HEK293 (cell line): Measurements from ENCODE around the gene DCTN2.
"Not testable (repeated sequence)": the region's sequence is repeated elsewhere in the genome, so short reads cannot be mapped to it uniquely, and the experiment has no call there.

ENCODE experiments used
- CTCF ChIA-PET: fragments of 350-600 bp; formaldehyde crosslinking; extraction: SDS; loops from one replicate; lab custom pipeline; 2021; ENCODE audit warnings: antibody characterized with exemption; lab: Yijun Ruan, JAX
- POLR2A ChIA-PET: fragments of 300-600 bp; formaldehyde crosslinking; extraction: SDS; loops from one replicate; lab custom pipeline; 2020; ENCODE audit warnings: antibody characterized with exemption, inconsistent platforms; lab: Yijun Ruan, JAX
- H3K27ac ChIP-seq: fragments of 200-500 bp; sonication (Bioruptor generic); 2 replicates; pipeline ENCODE4 v1.5.1; 2014; ENCODE audit warnings: low read depth, low read length, control low read depth, inconsistent platforms; ENCODE audit errors: extremely low read depth
- H3K36me3 ChIP-seq, 2 experiments: fragments of 200-500 bp in 1 of 2; sonication (Bioruptor generic) in 1 of 2; 1 replicate in 1 of 2; 2 replicates in 1 of 2; pipeline ENCODE4 v1.5.1; 2014 to 2017; ENCODE audit warnings: inconsistent platforms in 2 of 2, low read length in 2 of 2; ENCODE audit not compliant: control insufficient read depth in 2 of 2, insufficient read depth in 1 of 2
- H3K4me1 ChIP-seq: fragments of 200-500 bp; sonication (Bioruptor generic); 2 replicates; pipeline ENCODE4 v1.5.1; 2014; ENCODE audit warnings: mild to moderate bottlenecking, low read length, inconsistent platforms; ENCODE audit not compliant: control insufficient read depth, insufficient read depth
- H3K4me3 ChIP-seq: 2 replicates; pipeline ENCODE4 v1.5.1; 2011; ENCODE audit warnings: low read depth, mild to moderate bottlenecking, control low read depth, low read length, moderate library complexity
- H3K9me3 ChIP-seq: fragments of 200-500 bp; sonication (Bioruptor generic); 2 replicates; pipeline ENCODE4 v1.5.1; 2014; ENCODE audit warnings: low read depth, low read length, inconsistent platforms; ENCODE audit not compliant: control insufficient read depth, insufficient read depth
- CTCF ChIP-seq: fragments of 450-650 bp; formaldehyde crosslinking; IDR thresholded peaks from 2 replicates; pipeline ENCODE4 v1.5.1; 2016; ENCODE audit warnings: missing biosample characterization, missing genetic modification characterization
- FEZF1 ChIP-seq: fragments of 450-650 bp; formaldehyde crosslinking; IDR thresholded peaks from 2 replicates; pipeline ENCODE4 v1.5.1; 2016; ENCODE audit warnings: missing biosample characterization, missing genetic modification characterization
- GLI2 ChIP-seq: fragments of 450-650 bp; formaldehyde crosslinking; IDR thresholded peaks from 2 replicates; pipeline ENCODE4; 2017; ENCODE audit warnings: missing biosample characterization, missing genetic modification characterization, low read depth, borderline replicate concordance
- IKZF3 ChIP-seq: fragments of 450-650 bp; IDR thresholded peaks from 2 replicates; pipeline ENCODE4 v1.5.0; 2018; ENCODE audit warnings: missing biosample characterization, mild to moderate bottlenecking, missing genetic modification characterization, moderate library complexity
- PBX3 ChIP-seq: sonication (generic); formaldehyde crosslinking; IDR thresholded peaks from 2 replicates; pipeline ENCODE4 v1.8.1; 2022; ENCODE audit warnings: mild to moderate bottlenecking, moderate library complexity, missing genetic modification reagents
- PRDM10 ChIP-seq: fragments of 450-650 bp; formaldehyde crosslinking; IDR thresholded peaks from 2 replicates; pipeline ENCODE4 v1.5.1; 2016; ENCODE audit warnings: missing biosample characterization, missing genetic modification characterization
- SCRT2 ChIP-seq: fragments of 450-650 bp; formaldehyde crosslinking; IDR thresholded peaks from 2 replicates; pipeline ENCODE4 v1.5.1; 2016; ENCODE audit warnings: missing biosample characterization, missing genetic modification characterization
- ZEB2 ChIP-seq: fragments of 450-650 bp; formaldehyde crosslinking; IDR thresholded peaks from 2 replicates; pipeline ENCODE4 v1.5.1; 2016; ENCODE audit warnings: missing biosample characterization, missing genetic modification characterization
- ZNF280C ChIP-seq: fragments of 450-650 bp; formaldehyde crosslinking; IDR thresholded peaks from 2 replicates; pipeline ENCODE4 v1.5.1; 2016; ENCODE audit warnings: missing biosample characterization, missing genetic modification characterization
- ZNF362 ChIP-seq: fragments of 450-650 bp; formaldehyde crosslinking; IDR thresholded peaks from 2 replicates; pipeline ENCODE4 v1.5.1; 2016; ENCODE audit warnings: missing biosample characterization, missing genetic modification characterization
- ZNF391 ChIP-seq: fragments of 450-650 bp; formaldehyde crosslinking; IDR thresholded peaks from 2 replicates; pipeline ENCODE4 v1.5.1; 2016; ENCODE audit warnings: low read depth, missing biosample characterization, missing genetic modification characterization, borderline replicate concordance
- ZNF513 ChIP-seq: fragments of 450-650 bp; IDR thresholded peaks from 2 replicates; pipeline ENCODE4 v1.5.1; 2018; ENCODE audit warnings: missing biosample characterization, missing genetic modification characterization
- ZNF514 ChIP-seq: fragments of 450-650 bp; formaldehyde crosslinking; IDR thresholded peaks from 2 replicates; pipeline ENCODE4 v1.5.1; 2016; ENCODE audit warnings: missing biosample characterization, missing genetic modification characterization
- ZNF785 ChIP-seq: fragments of 450-650 bp; formaldehyde crosslinking; IDR thresholded peaks from 2 replicates; pipeline ENCODE4 v1.5.1; 2016; ENCODE audit warnings: missing biosample characterization, missing genetic modification characterization

DCTN2 gene

GRCh38 chr12:57517718-57518117, 29.3 kb downstream of the DCTN2 start:
- not testable (repeated sequence) for H3K9me3 ChIP-seq, H3K27ac ChIP-seq, H3K4me3 ChIP-seq
- Histone ChIP-seq H3K4me1 (peaks cover 13% of the 10 kb centered on the region), H3K36me3 (peaks cover 36 to 64% of the 10 kb centered on the region in 2 experiments)
- POLR2A ChIA-PET, result interaction anchor here (1.4 to 2.4 kb wide), 2 partner anchors 9 to 14 kb away, joined by 4 to 15 read pairs; no protein-coding TSS in a partner anchor
- peak; percentile 21; the same call in 1 of the 2 replicates for TF ChIP-seq ZEB2 (tag by site-specific recombination)
- TF ChIP-seq ZNF362 (tag by site-specific recombination), result peak; percentile 59; the same call in 1 of the 2 replicates
- CTCF ChIA-PET, result interaction anchor here (1.6 kb wide), 1 partner anchor 59 kb away, joined by 4 read pairs; the partner anchor contains the start of gene GLI1

- POLR2A ChIA-PET, result interaction anchor here (1.4 to 2.4 kb wide), 2 partner anchors 9 to 13 kb away, joined by 4 to 15 read pairs; no protein-coding TSS in a partner anchor
- H3K4me1 ChIP-seq, result peaks cover 13% of the 10 kb centered on the region
- TF ChIP-seq IKZF3 (tag by site-specific recombination) (0 out of 2 replicates have a peak, but pooled peaks have one; percentile 5), FEZF1 (tag by site-specific recombination) (peak; percentile 29; the same call in 1 of the 2 replicates), SCRT2 (0 out of 2 replicates have a peak, but pooled peaks have one; percentile 22), GLI2 (tag by site-specific recombination) (no peak), PRDM10 (peak; percentile 88)
- no peaks in the 10 kb centered on the region for H3K9me3 ChIP-seq
- no peak overlapping the region; the same call in 1 of the 2 replicates for H3K27ac ChIP-seq
- H3K36me3 ChIP-seq, result peaks cover 40 to 69% of the 10 kb centered on the region in 2 experiments
- no peak overlapping the region for H3K4me3 ChIP-seq
- CTCF ChIA-PET, result interaction anchor here (1.6 kb wide), 1 partner anchor 58 kb away, joined by 4 read pairs; the partner anchor contains the start of gene GLI1
Measured at GRCh38 chr12:57517187-57517586, 29.8 kb downstream of the DCTN2 start.

GRCh38 chr12:57516617-57517153, 30.3 kb downstream of the DCTN2 start:
- H3K27ac ChIP-seq, result no peak overlapping the region
- CTCF ChIA-PET, result interaction anchor here (0.8 to 1.6 kb wide), 3 partner anchors 56 to 796 kb away, joined by 4 to 8 read pairs (median 5); partner anchors contain the start of gene GLI1
- POLR2A ChIA-PET, result interaction anchor here (1.4 to 2.4 kb wide), 2 partner anchors 10 to 13 kb away, joined by 4 to 15 read pairs; no protein-coding TSS in a partner anchor
- H3K9me3 ChIP-seq, result no peaks in the 10 kb centered on the region
- H3K4me1 ChIP-seq, result peaks cover 8% of the 10 kb centered on the region; the same call in 1 of the 2 replicates
- H3K4me3 ChIP-seq, result no peak overlapping the region
- peaks cover 40 to 74% of the 10 kb centered on the region in 2 experiments for H3K36me3 ChIP-seq
- no peak for TF ChIP-seq ZNF514 (tag by site-specific recombination)
- 0 out of 2 replicates have a peak, but pooled peaks have one; percentile 4 for TF ChIP-seq IKZF3 (tag by site-specific recombination)
- no peak for TF ChIP-seq ZNF391 (tag by site-specific recombination)
- TF ChIP-seq ZNF785, result no peak
- no peak for TF ChIP-seq ZNF280C (tag by site-specific recombination)
- peak; percentile 76 for TF ChIP-seq ZNF513 (tag by site-specific recombination)
- no peak for TF ChIP-seq CTCF (tag by site-specific recombination)
- TF ChIP-seq PBX3 (CRISPR knock-in tag), result no peak
